Adrenal gland (tissue), 12 donors: ENCODE measurements around the gene TMEM270. TPM values are rescaled to one million over a fixed set of nuclear protein-coding genes. Genes with fewer than 3 reads are reported as not detected.

Experiments
- DNase-seq, 7 donors: peaks; one replicate each; pipeline ENCODE4 v3.0.0-alpha.2; 2019 to 2020
- H3K27ac ChIP-seq, 5 donors: fragments of 200-600 bp; sonication (generic) in 4 of 5; 1 replicate in 3 of 5; 2 replicates in 2 of 5; pipeline versions ENCODE4 v1.5.1 to v1.8.0; 2016 to 2020; ENCODE audit warnings: mild to moderate bottlenecking in 1 of 5
- H3K27me3 ChIP-seq: fragments of 200-600 bp; 2 replicates; pipeline ENCODE4 v1.8.0; 2021
- H3K36me3 ChIP-seq, 2 donors: fragments of 200-600 bp; replicated peaks in 1 of 2; 1 replicate in 1 of 2; 2 replicates in 1 of 2; pipeline versions ENCODE4 v1.5.1 to v1.8.0; 2018 to 2022
- H3K4me1 ChIP-seq, 2 donors: fragments of 200-600 bp; replicated peaks in 1 of 2; 1 replicate in 1 of 2; 2 replicates in 1 of 2; pipeline versions ENCODE4 v1.5.1 to v1.8.0; 2018 to 2021
- H3K4me3 ChIP-seq, 4 donors: fragments of 200-600 bp; sonication (generic) in 3 of 4; one replicate each; pipeline ENCODE4 v1.5.1; 2016 to 2018
- H3K9me3 ChIP-seq, 3 donors: fragments of 200-600 bp; sonication (generic) in 1 of 3; replicated peaks in 1 of 3; 1 replicate in 2 of 3; 2 replicates in 1 of 3; pipeline versions ENCODE4 v1.5.1 to v1.8.0; 2016 to 2021
- POLR2A ChIP-seq, 2 donors: fragments of 450-650 bp; IDR thresholded peaks; one replicate each; pipeline ENCODE4 v1.6.1; 2017; ENCODE audit warnings: antibody characterized with exemption in 2 of 2, mild to moderate bottlenecking in 2 of 2, moderate library complexity in 1 of 2
- WGBS, 4 donors: extraction: QIAGEN DNeasy Blood & Tissue Kit in 2 of 4; methylation state at CpG; one replicate each; pipeline versions ENCODE4 v1.1.5 to v1.1.7; 2013 to 2017; 5-methylcytosine and 5-hydroxymethylcytosine counted together
- intact Hi-C, 2 donors: fragments of 100-400 bp; cut with DNase I; formaldehyde crosslinking; loops; one replicate each; pipeline versions ENCODE4 v1.14.1 to v1.15.0; 2022 to 2023
- polyA plus RNA-seq, 3 donors: library from polyadenylated mRNA; stranded (reverse); fragments of 200-250 nt in 2 of 3; fragments of 350-450 nt in 1 of 3; fragmentation: Illumina TruSeq in 1 of 3; extraction: RNeasy Lipid Tissue Mini Kit (QIAGEN cat#74804) in 1 of 3; gene quantifications; one replicate each; pipeline ENCODE4 v1.2.3, GENCODE V29; 2013 to 2014
- total RNA-seq, 9 donors: library from RNA; depleted of rRNA in 4 of 9; stranded (reverse); fragments of >200 nt in 4 of 9; fragments of 120-200 nt in 1 of 9; fragmentation: NEBNext Ultra II Directional in 1 of 9; extraction: Animal tissue kit (Norgen Biotek cat#: 25700) in 1 of 9; gene quantifications; one replicate each; pipeline versions ENCODE4 v1.1.0 to v1.2.4, GENCODE V29; 2013 to 2023
- TF ChIP-seq, protein P1 (sequence below), 6 experiments: fragments of 450-650 bp in 4 of 6; fragments of 200-600 bp in 2 of 6; sonication (generic) in 1 of 6; IDR thresholded peaks; 1 replicate in 5 of 6; 2 replicates in 1 of 6; pipeline versions ENCODE4 v1.5.1 to v1.8.0; 2016 to 2021; ENCODE audit warnings: antibody characterized with exemption in 6 of 6, mild to moderate bottlenecking in 2 of 6, moderate library complexity in 1 of 6
- donor health status: healthy with polysubstance abuse.
- donor health status: Bipolar disorder and iron deficiency.
- donor health status: DM: yes; HTN: yes; CAD: no.
- donor health status: DM: no; HTN: no; CAD: no.
- donor health status: DM: no; HTN: no; CAD: no.
- donor health status: DM: yes; HTN: yes; CAD: no.

Gene TMEM270
- total and polyA plus RNA-seq, 12 donors = 0.20 to 0.56 TPM; not detected in 10

DNA sequence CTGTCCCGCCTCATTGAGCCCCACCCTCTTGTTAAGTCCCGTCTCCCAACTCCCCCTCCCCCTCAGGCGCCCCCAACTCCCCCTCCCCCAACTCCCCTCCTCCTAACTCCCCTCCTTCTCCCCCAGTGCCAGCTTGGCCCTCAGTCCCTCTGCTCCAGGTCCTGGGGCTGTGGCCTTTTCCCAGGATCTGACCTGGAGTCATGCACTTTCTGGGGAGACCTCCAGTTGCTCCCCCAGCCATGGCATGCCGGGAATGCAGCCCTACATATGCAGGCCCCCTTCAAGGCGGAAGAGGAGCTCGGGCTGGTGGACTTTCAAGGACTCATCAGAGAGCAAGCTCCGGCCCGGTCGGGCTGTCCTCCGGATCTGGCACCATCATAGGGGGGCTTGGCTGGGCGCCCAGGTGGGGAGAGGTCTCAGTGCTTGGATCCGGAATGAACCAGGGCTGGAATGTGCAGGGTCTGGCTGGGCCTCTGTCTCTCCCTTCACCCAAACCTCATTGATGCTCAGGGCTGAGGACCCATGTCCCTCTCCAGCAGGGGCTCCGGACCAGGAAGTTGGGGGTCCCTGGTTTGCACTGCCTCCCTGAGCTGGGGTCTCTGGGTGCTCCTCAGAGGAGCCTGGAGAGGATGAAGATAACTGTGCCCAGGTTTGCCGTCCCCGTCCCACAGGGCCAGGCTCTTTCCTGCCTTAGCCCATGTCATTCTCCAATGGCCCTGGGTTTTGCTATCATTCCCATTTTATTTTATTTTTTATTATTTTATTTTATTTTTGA is 41.1 kb downstream of the TMEM270 start:
- intact Hi-C loops = no loop called here
- H3K27ac ChIP-seq = no peak overlapping the region

DNA sequence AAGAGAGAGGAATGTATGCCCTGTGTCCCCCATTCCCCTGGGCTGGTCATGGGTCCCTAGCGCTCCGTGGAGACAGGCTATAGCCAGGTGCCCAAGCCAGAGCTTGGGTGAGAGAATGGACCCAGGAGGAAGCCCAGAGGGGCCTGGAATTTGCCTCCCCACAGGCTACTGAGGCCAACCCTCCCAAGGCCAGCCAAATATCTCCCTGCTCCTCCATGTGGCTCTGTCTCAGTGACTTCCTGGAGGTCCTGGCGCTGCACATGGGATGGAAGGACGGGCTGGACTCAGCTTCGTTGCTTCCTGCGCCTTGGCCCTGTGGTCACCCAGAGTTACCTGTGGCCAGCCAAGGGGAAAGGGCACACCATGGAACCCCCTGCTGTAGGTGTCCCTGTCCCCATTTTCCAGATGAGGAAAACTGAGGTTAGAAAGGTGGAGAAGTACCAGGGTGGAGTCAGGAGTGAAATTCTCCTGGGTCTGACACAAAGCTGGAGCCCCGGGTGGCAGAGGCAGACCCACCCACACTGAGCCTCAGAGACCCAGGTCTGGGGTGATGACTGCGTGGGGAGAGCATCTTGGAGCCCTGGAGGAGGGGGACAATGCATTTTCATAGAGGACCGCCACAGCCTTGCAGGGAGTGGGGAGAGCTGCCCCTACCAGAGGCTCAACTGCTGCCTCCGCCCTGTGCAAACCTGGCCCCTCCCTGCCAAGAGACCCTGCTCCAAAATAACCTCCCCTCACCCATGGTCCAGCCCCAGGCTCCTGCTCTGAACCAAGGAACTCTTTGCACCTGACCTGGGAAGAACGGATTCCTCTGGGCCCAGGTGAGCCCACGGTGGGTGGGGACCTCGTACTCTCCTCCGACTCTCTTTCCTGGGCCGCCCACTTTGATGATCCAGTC is 42.6 kb downstream of the TMEM270 start:
- H3K4me1 ChIP-seq = no peaks in the 10 kb centered on the region
- H3K9me3 ChIP-seq = no peaks in the 10 kb centered on the region
- TF ChIP-seq, protein P1, sequence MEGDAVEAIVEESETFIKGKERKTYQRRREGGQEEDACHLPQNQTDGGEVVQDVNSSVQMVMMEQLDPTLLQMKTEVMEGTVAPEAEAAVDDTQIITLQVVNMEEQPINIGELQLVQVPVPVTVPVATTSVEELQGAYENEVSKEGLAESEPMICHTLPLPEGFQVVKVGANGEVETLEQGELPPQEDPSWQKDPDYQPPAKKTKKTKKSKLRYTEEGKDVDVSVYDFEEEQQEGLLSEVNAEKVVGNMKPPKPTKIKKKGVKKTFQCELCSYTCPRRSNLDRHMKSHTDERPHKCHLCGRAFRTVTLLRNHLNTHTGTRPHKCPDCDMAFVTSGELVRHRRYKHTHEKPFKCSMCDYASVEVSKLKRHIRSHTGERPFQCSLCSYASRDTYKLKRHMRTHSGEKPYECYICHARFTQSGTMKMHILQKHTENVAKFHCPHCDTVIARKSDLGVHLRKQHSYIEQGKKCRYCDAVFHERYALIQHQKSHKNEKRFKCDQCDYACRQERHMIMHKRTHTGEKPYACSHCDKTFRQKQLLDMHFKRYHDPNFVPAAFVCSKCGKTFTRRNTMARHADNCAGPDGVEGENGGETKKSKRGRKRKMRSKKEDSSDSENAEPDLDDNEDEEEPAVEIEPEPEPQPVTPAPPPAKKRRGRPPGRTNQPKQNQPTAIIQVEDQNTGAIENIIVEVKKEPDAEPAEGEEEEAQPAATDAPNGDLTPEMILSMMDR (IDR thresholded peaks at IDR 0.05) = no peak
- TF ChIP-seq POLR2A (IDR thresholded peaks at IDR 0.05) = no peak
- intact Hi-C loops = no loop called here
- DNase-seq = no peak
- WGBS, 4 donors = 84 to 91% (median 87%) methylated on average over 9 to 15 of the region's 15 CpGs
- no peaks in the 10 kb centered on the region for H3K36me3 ChIP-seq
- no peak overlapping the region for H3K27ac ChIP-seq
- H3K4me3 ChIP-seq = no peak overlapping the region
- no peaks in the 10 kb centered on the region for H3K27me3 ChIP-seq

More for the DNA sequence above, 41.1 kb downstream of the TMEM270 start:
- no peak for DNase-seq
- Histone ChIP-seq H3K36me3 (no peaks in the 10 kb centered on the region), H3K9me3 (no peaks in the 10 kb centered on the region), H3K4me1 (no peaks in the 10 kb centered on the region), H3K27me3 (no peaks in the 10 kb centered on the region), H3K4me3 (no peak overlapping the region)
- TF ChIP-seq, protein P1 (IDR thresholded peaks at IDR 0.05) = no peak
- TF ChIP-seq POLR2A (IDR thresholded peaks at IDR 0.05) = no peak
- WGBS, 4 donors = 66 to 82% (median 66%) methylated on average over 4 to 15 of the region's 15 CpGs

DNA sequence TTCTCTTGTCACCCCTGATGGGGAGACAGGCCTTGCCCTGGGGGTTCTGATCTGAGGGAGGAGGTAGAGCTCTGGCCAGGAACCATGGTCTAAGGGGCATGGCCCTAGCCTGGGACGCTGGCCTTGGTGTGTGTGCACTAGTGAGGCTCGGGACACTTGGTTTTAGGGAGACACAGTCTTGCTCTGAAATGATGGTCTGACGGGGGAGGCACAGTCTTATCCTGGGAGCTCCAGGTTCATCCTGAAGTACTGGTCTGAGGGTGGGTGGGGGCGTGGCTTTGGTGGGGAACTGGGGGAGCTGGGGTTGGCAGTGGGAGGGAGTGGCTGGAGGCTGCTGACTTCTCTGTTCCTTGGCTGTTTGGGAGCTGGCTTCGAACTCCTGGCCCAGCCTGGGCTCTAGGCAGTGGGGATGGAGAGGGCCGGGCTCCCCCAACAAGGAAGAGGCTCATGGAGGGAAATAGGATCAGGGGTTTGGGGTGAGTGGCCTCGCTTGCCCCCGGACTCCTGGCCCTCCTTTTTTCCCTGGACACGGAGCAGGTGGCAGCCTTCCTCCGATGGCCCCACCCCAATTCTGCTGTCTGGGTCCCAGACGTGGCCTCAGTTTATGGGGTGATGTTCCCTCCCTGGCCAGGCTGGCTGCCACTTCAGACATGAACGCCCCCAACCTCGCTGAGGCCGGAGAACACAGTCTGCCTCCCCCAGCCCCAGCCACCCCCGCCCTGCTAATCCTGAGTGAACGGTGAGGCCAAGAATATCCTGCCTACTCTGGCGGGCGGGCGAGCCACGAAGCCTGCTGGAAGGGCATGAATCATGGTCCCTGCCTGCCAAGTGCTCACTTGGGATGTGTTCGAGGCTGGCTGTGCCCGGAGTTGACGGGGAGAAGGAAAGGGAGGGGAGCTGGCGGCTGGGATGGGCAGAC is 43.5 kb downstream of the TMEM270 start:
- TF ChIP-seq, protein P1 (IDR thresholded peaks at IDR 0.05) = no peak
- 60 to 70% (median 69%) methylated on average over 19 to 24 of the region's 24 CpGs for WGBS, 4 donors
- DNase-seq = no peak
- no peaks in the 10 kb centered on the region for H3K9me3 ChIP-seq
- H3K4me1 ChIP-seq = no peaks in the 10 kb centered on the region
- H3K36me3 ChIP-seq = no peaks in the 10 kb centered on the region
- no peak overlapping the region for H3K27ac ChIP-seq
- intact Hi-C loops = no loop called here
- H3K4me3 ChIP-seq = no peak overlapping the region
- no peaks in the 10 kb centered on the region for H3K27me3 ChIP-seq
